HepG2 (cell line): Measurements from ENCODE around the gene PRDX3. TPM values are rescaled to one million over a fixed set of nuclear protein-coding genes. Genes with fewer than 3 reads are reported as not detected.

Experiments used
- AHR ChIP-seq: IDR thresholded peaks from 2 replicates; pipeline ENCODE4 v1.6.1; 2018; ENCODE audit warnings: missing genetic modification reagents, missing compliant biosample characterization
- ARNT ChIP-seq: fragments of 450-650 bp; IDR thresholded peaks from 2 replicates; pipeline ENCODE4 v1.6.1; 2017
- ATM ChIP-seq: fragments of 450-650 bp; IDR thresholded peaks from 2 replicates; pipeline ENCODE4 v1.7.1; 2017; ENCODE audit warnings: mild to moderate bottlenecking, borderline replicate concordance
- ERF ChIP-seq: IDR thresholded peaks from 2 replicates; pipeline ENCODE4 v1.6.1; 2018; ENCODE audit warnings: missing biosample characterization, missing genetic modification reagents
- FOSL1 ChIP-seq: sonication (generic); formaldehyde crosslinking; IDR thresholded peaks from 2 replicates; pipeline ENCODE4 v1.9.0; 2021; ENCODE audit warnings: missing genetic modification reagents, borderline replicate concordance
- FOXK2 ChIP-seq: fragments of 450-650 bp; IDR thresholded peaks from 2 replicates; pipeline ENCODE4 v1.6.1; 2016
- GTF3A ChIP-seq: sonication (generic); formaldehyde crosslinking; conservative IDR thresholded peaks from 2 replicates; pipeline ENCODE4 v1.4.0; 2020; ENCODE audit warnings: mild to moderate bottlenecking, missing genetic modification reagents
- HNRNPL ChIP-seq: fragments of 200-400 bp; formaldehyde crosslinking; IDR thresholded peaks from 2 replicates; pipeline ENCODE4 v1.6.1; 2017; ENCODE audit warnings: mild to moderate bottlenecking, low read depth, low read length
- HOXD1 ChIP-seq: sonication (generic); formaldehyde crosslinking; IDR thresholded peaks from 2 replicates; pipeline ENCODE4 v1.5.0; 2020; ENCODE audit warnings: missing genetic modification reagents
- KMT2A ChIP-seq: sonication (generic); formaldehyde crosslinking; IDR thresholded peaks from 2 replicates; pipeline ENCODE4 v1.4.0; 2020; ENCODE audit warnings: missing genetic modification reagents
- MBNL3 ChIP-seq: fragments of 250-450 bp; sonication (Bioruptor Pico); conservative IDR thresholded peaks from 2 replicates; pipeline ENCODE4 v1.8.0; 2022; ENCODE audit warnings: mild to moderate bottlenecking, inconsistent platforms
- MYNN ChIP-seq: sonication (generic); formaldehyde crosslinking; IDR thresholded peaks from 2 replicates; pipeline ENCODE4 v1.4.0; 2020; ENCODE audit warnings: mild to moderate bottlenecking, low read depth, missing genetic modification reagents
- NFE2L1 ChIP-seq: sonication (generic); formaldehyde crosslinking; IDR thresholded peaks from 2 replicates; pipeline ENCODE4 v1.4.0; 2020; ENCODE audit warnings: missing genetic modification reagents, mild to moderate bottlenecking, borderline replicate concordance
- NKX3-1 ChIP-seq: sonication (generic); formaldehyde crosslinking; IDR thresholded peaks from 2 replicates; pipeline ENCODE4 v1.5.0; 2020; ENCODE audit warnings: missing genetic modification reagents
- SP4 ChIP-seq: sonication (generic); formaldehyde crosslinking; IDR thresholded peaks from 2 replicates; pipeline ENCODE4 v1.8.1; 2023; ENCODE audit warnings: mild to moderate bottlenecking, missing genetic modification reagents
- ZNF264 ChIP-seq: sonication (generic); formaldehyde crosslinking; IDR thresholded peaks from 2 replicates; pipeline ENCODE4 v1.4.0; 2020; ENCODE audit warnings: missing genetic modification reagents
- ZNF292 ChIP-seq: sonication (generic); formaldehyde crosslinking; IDR thresholded peaks from 2 replicates; pipeline ENCODE4 v1.8.1; 2022; ENCODE audit warnings: mild to moderate bottlenecking, low read depth, missing genetic modification reagents, borderline replicate concordance
- ZNF564 ChIP-seq: sonication (generic); formaldehyde crosslinking; IDR thresholded peaks from 2 replicates; pipeline ENCODE4 v1.8.1; 2023; ENCODE audit warnings: mild to moderate bottlenecking, missing genetic modification reagents
- ZNF7 ChIP-seq: IDR thresholded peaks from 2 replicates; pipeline ENCODE4 v1.6.1; 2016; ENCODE audit warnings: missing biosample characterization, missing genetic modification reagents
- ZNF761 ChIP-seq: sonication (generic); formaldehyde crosslinking; conservative IDR thresholded peaks from 2 replicates; pipeline ENCODE4 v1.4.0; 2020; ENCODE audit warnings: mild to moderate bottlenecking, missing genetic modification reagents
- polyA plus RNA-seq, 8 experiments: library from polyadenylated mRNA; depleted of rRNA in 3 of 8; stranded (reverse) in 7 of 8; unstranded in 1 of 8; fragments of >200 nt; fragmentation: Illumina TruSeq in 4 of 8; extraction: Trizol in 4 of 8; gene quantifications; 2 replicates each; pipeline versions ENCODE4 v1.2.1 to v1.2.3, GENCODE V29; 2011 to 2016; ENCODE audit warnings: low read depth in 4 of 8, missing spikeins in 1 of 8, mixed read lengths in 1 of 8; ENCODE audit not compliant: insufficient read depth in 1 of 8
- total RNA-seq, 5 experiments: library from RNA; depleted of rRNA; stranded (reverse); fragments of >200 nt; fragmentation: Illumina TruSeq; extraction: Trizol; gene quantifications; 2 replicates each; pipeline ENCODE4 v1.2.3, GENCODE V29; 2016; ENCODE audit warnings: low read depth in 1 of 5
- TF ChIP-seq, protein P1 (sequence below): sonication (generic); formaldehyde crosslinking; IDR thresholded peaks from 2 replicates; pipeline ENCODE4 v1.4.0; 2020; ENCODE audit warnings: low read depth, mild to moderate bottlenecking, missing genetic modification reagents
- TF ChIP-seq, protein P2 (sequence below): fragments of 450-650 bp; IDR thresholded peaks from 2 replicates; pipeline ENCODE4 v1.6.1; 2017
- TF ChIP-seq, protein P3 (sequence below): sonication (generic); formaldehyde crosslinking; IDR thresholded peaks from 2 replicates; pipeline ENCODE4 v1.4.0; 2020; ENCODE audit warnings: missing genetic modification reagents, borderline replicate concordance
- TF ChIP-seq, protein P4 (sequence below): sonication (generic); formaldehyde crosslinking; IDR thresholded peaks from 2 replicates; pipeline ENCODE4 v1.8.1; 2023; ENCODE audit warnings: mild to moderate bottlenecking, moderate library complexity, missing genetic modification reagents
- TF ChIP-seq, protein P5 (sequence below): sonication (generic); formaldehyde crosslinking; IDR thresholded peaks from 2 replicates; pipeline ENCODE4 v1.4.0; 2020; ENCODE audit warnings: missing genetic modification reagents

The PRDX3 gene
- total and polyA plus RNA-seq, 2 of the 13 experiments (the other 11 are each of a cell fraction or from before 2014, with no cell fraction given) = 407 to 565 TPM

DNA sequence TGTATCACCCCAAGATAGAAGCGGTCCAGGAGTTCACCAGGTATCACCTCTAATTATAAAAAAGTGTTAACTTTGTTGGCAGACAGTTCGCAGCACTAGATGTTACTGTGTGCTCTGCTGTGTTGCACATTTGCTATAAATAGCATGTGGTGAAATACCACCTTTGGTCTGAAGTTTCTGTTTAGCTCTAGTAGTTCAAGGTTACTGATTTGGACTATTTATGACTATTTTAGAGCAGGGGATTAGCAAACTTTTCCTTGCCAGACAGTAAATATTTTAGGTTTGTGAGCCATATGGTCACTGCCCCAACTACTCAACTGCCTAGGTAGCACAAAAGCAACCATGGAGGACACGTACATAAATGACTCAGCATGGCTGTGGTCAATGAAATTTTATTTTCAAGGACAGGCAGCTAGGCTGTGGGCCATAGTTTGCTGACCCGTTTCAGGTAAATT lies 58.2 kb downstream of the PRDX3 start (continued):
- TF ChIP-seq ZNF292 (CRISPR knock-in tag) (no peak), FOXK2 (peak; percentile 57; the same call in 1 of the 2 replicates), NKX3-1 (CRISPR knock-in tag) (no peak), ZNF564 (CRISPR knock-in tag) (0 out of 2 replicates have a peak, but pooled peaks have one; percentile 33), ZNF761 (CRISPR knock-in tag) (peak; percentile 88; the same call in 1 of the 2 replicates), SP4 (CRISPR knock-in tag) (no peak), HNRNPL (no peak), KMT2A (CRISPR knock-in tag) (0 out of 2 replicates have a peak, but pooled peaks have one; percentile 27), MBNL3 (CRISPR knock-in tag) (no peak), ZNF264 (CRISPR knock-in tag) (peak; percentile 79; the same call in 1 of the 2 replicates), FOSL1 (CRISPR knock-in tag) (peak; percentile 68; the same call in 1 of the 2 replicates), MYNN (CRISPR knock-in tag) (peak; percentile 40; the same call in 1 of the 2 replicates), ARNT (no peak), GTF3A (CRISPR knock-in tag) (no peak), HOXD1 (CRISPR knock-in tag) (no peak), AHR (no peak; the same call in 1 of the 2 replicates), ZNF7 (CRISPR knock-in tag) (no peak), NFE2L1 (peak; percentile 84; the same call in 1 of the 2 replicates), ATM (no peak), ERF (CRISPR knock-in tag) (peak; percentile 93)
- TF ChIP-seq, protein P1, sequence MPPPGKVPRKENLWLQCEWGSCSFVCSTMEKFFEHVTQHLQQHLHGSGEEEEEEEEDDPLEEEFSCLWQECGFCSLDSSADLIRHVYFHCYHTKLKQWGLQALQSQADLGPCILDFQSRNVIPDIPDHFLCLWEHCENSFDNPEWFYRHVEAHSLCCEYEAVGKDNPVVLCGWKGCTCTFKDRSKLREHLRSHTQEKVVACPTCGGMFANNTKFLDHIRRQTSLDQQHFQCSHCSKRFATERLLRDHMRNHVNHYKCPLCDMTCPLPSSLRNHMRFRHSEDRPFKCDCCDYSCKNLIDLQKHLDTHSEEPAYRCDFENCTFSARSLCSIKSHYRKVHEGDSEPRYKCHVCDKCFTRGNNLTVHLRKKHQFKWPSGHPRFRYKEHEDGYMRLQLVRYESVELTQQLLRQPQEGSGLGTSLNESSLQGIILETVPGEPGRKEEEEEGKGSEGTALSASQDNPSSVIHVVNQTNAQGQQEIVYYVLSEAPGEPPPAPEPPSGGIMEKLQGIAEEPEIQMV (CRISPR knock-in tag) = no peak
- TF ChIP-seq, protein P2, sequence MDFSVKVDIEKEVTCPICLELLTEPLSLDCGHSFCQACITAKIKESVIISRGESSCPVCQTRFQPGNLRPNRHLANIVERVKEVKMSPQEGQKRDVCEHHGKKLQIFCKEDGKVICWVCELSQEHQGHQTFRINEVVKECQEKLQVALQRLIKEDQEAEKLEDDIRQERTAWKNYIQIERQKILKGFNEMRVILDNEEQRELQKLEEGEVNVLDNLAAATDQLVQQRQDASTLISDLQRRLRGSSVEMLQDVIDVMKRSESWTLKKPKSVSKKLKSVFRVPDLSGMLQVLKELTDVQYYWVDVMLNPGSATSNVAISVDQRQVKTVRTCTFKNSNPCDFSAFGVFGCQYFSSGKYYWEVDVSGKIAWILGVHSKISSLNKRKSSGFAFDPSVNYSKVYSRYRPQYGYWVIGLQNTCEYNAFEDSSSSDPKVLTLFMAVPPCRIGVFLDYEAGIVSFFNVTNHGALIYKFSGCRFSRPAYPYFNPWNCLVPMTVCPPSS = no peak
- TF ChIP-seq, protein P3, sequence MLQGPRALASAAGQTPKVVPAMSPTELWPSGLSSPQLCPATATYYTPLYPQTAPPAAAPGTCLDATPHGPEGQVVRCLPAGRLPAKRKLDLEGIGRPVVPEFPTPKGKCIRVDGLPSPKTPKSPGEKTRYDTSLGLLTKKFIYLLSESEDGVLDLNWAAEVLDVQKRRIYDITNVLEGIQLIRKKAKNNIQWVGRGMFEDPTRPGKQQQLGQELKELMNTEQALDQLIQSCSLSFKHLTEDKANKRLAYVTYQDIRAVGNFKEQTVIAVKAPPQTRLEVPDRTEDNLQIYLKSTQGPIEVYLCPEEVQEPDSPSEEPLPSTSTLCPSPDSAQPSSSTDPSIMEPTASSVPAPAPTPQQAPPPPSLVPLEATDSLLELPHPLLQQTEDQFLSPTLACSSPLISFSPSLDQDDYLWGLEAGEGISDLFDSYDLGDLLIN (CRISPR knock-in tag) = no peak
- TF ChIP-seq, protein P4, sequence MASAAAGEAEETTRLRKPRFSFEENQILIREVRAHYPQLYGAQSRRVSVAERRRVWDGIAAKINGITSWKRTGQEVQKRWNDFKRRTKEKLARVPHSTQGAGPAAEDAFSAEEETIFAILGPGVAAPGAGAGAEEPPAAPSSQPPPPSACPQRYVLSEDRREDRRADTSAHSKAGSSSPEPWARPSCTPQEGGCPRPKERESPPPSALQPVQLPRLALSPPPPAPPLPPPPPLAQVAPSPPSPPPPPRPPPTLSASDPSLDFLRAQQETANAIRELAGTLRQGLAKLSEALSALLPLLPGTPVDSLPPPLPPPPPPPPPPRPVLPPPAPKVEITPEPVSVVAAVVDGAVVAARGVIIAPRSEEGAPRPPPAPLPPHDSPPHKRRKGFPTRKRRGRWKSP (CRISPR knock-in tag) = peak; percentile 74
- TF ChIP-seq, protein P5, sequence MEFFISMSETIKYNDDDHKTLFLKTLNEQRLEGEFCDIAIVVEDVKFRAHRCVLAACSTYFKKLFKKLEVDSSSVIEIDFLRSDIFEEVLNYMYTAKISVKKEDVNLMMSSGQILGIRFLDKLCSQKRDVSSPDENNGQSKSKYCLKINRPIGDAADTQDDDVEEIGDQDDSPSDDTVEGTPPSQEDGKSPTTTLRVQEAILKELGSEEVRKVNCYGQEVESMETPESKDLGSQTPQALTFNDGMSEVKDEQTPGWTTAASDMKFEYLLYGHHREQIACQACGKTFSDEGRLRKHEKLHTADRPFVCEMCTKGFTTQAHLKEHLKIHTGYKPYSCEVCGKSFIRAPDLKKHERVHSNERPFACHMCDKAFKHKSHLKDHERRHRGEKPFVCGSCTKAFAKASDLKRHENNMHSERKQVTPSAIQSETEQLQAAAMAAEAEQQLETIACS (CRISPR knock-in tag) = no peak
